A549 treated with RU486 at 1 μM for 4 hours (cell line): Measurements from ENCODE around the gene ZNF205. TPM values are rescaled to one million over a fixed set of nuclear protein-coding genes. Genes with fewer than 3 reads are reported as not detected.

ENCODE experiments used
- total RNA-seq: library from RNA; stranded (reverse); fragments of 200-300 nt; extraction: Qiagen RNA extraction; gene quantifications from 5 replicates; pipeline ENCODE4 v1.2.3, GENCODE V29; 2022; ENCODE audit warnings: low read depth

Gene ZNF205
- total RNA-seq: 9.2 to 14.3 TPM (median 13.2 TPM) in 5 replicates

GRCh38 chr16:3112058-3112880, at the start of gene ZNF205:
TSS of gene ZNF205 (plus strand) at chr16:3112586. CDS start at chr16:3113431, 845 bp downstream.

GRCh38 chr16:3065069-3065741, 47.2 kb upstream of the ZNF205 start, which contains the start of gene IL32:
TSS of gene IL32 (plus strand) at chr16:3065640. CDS start at chr16:3065812, 172 bp downstream.

GRCh38 chr16:3098459-3099394, 13.7 kb upstream of the ZNF205 start, which contains the start of gene ZSCAN10:
TSS of gene ZSCAN10 (minus strand) at chr16:3099294. CDS start at chr16:3092937, 6,357 bp downstream.

GRCh38 chr16:3134338-3135125, 22.1 kb downstream of the ZNF205 start, which contains the start of gene ZNF213:
TSS of gene ZNF213 (plus strand) at chr16:3135029. CDS start at chr16:3137281, 2,252 bp downstream.

Other genes starting within 250 kb of the ZNF205 start
- 45.9 to 60.3 TPM (median 51.6 TPM) in 5 replicates for gene FLYWCH2, start 229.4 kb upstream of the ZNF205 start, total RNA-seq
- gene FLYWCH1, start 200.7 kb upstream of the ZNF205 start, total RNA-seq: 19.5 to 28.3 TPM (median 27.5 TPM) in 5 replicates
- gene KREMEN2, start 148.3 kb upstream of the ZNF205 start, total RNA-seq: 1.3 to 2.4 TPM (median 2.3 TPM) in 5 replicates
- 28.8 to 45.8 TPM (median 37.2 TPM) in 5 replicates for gene PAQR4, start 143.2 kb upstream of the ZNF205 start, total RNA-seq
- gene PKMYT1, start 132.1 kb upstream of the ZNF205 start, total RNA-seq: 57.5 to 96.6 TPM (median 92.5 TPM) in 5 replicates
- gene CLDN9, start 99.7 kb upstream of the ZNF205 start, total RNA-seq: 0.30 to 0.55 TPM (median 0.50 TPM) in 5 replicates
- 0.19 to 0.74 TPM (median 0.34 TPM) in 5 replicates for gene CLDN6, start 94.4 kb upstream of the ZNF205 start, total RNA-seq
- gene TNFRSF12A, start 92.2 kb upstream of the ZNF205 start, total RNA-seq: 477 to 677 TPM (median 627 TPM) in 5 replicates
- gene HCFC1R1, start 88.6 kb upstream of the ZNF205 start, total RNA-seq: 216 to 280 TPM (median 222 TPM) in 5 replicates
- gene THOC6, start 88.6 kb upstream of the ZNF205 start, total RNA-seq: 21.6 to 33.9 TPM (median 32.7 TPM) in 5 replicates
- not detected in 5 replicates for gene BICDL2, start 75.6 kb upstream of the ZNF205 start, total RNA-seq
- 0.49 to 1.0 TPM (median 0.79 TPM) in 5 replicates for gene MMP25, start 66.0 kb upstream of the ZNF205 start, total RNA-seq
- gene IL32, start 46.9 kb upstream of the ZNF205 start, total RNA-seq: 23.0 to 38.0 TPM (median 28.2 TPM) in 5 replicates
- not detected in 5 replicates for gene ZSCAN10, start 13.3 kb upstream of the ZNF205 start, total RNA-seq
- 7.7 to 13.2 TPM (median 10.8 TPM) in 5 replicates for gene ZNF213, start 22.4 kb downstream of the ZNF205 start, total RNA-seq
- gene OR1F1, start 75.6 kb downstream of the ZNF205 start, total RNA-seq: 0.23 to 0.48 TPM (median 0.29 TPM) in 5 replicates
- 7.5 to 9.6 TPM (median 8.9 TPM) in 5 replicates for gene ZNF200, start 122.6 kb downstream of the ZNF205 start, total RNA-seq
- not detected in 5 replicates for gene MEFV, start 144.0 kb downstream of the ZNF205 start, total RNA-seq
- gene ZNF263, start 170.9 kb downstream of the ZNF205 start, total RNA-seq: 35.1 to 41.4 TPM (median 40.8 TPM) in 5 replicates
- gene TIGD7, start 192.8 kb downstream of the ZNF205 start, total RNA-seq: 0.47 to 1.5 TPM (median 1.3 TPM) in 5 replicates
- gene ZNF75A, start 192.9 kb downstream of the ZNF205 start, total RNA-seq: 10.0 to 11.5 TPM (median 10.7 TPM) in 5 replicates
- not detected in 5 replicates for gene OR2C1, start 243.3 kb downstream of the ZNF205 start, total RNA-seq